ENCODE measurements around the gene CLTCL1.
"Not testable (repeated sequence)": the region's sequence is repeated elsewhere in the genome, so short reads cannot be mapped to it uniquely, and the experiment has no call there.

The CLTCL1 gene

GRCh38 chr22:19222242-19223005 is 69.1 kb downstream of the CLTCL1 start:
- in situ Hi-C loops (cut with HindIII; ENCODE audit: low sequenced_read_pairs): no loop called here

- in situ Hi-C loops (cut with HindIII; ENCODE audit: low sequenced_read_pairs): no loop called here
Observed at GRCh38 chr22:19220867-19221266, 70.7 kb downstream of the CLTCL1 start.

GRCh38 chr22:19218541-19219233 is 72.8 kb downstream of the CLTCL1 start:
- in situ Hi-C loops (cut with HindIII; ENCODE audit: low sequenced_read_pairs): loop anchor here (5.0 kb wide), 1 partner anchor 179 kb away; no protein-coding TSS in a partner anchor

- in situ Hi-C loops (cut with HindIII; ENCODE audit: low sequenced_read_pairs): loop anchor here (5.0 kb wide), 1 partner anchor 181 kb away; no protein-coding TSS in a partner anchor
Observed at GRCh38 chr22:19216579-19216978, 74.9 kb downstream of the CLTCL1 start.

- in situ Hi-C loops (cut with HindIII; ENCODE audit: low sequenced_read_pairs): loop anchor here (5.0 kb wide), 1 partner anchor 182 kb away; no protein-coding TSS in a partner anchor
Observed at GRCh38 chr22:19215360-19215759, 76.2 kb downstream of the CLTCL1 start.

- in situ Hi-C loops (cut with HindIII; ENCODE audit: low sequenced_read_pairs): no loop called here
Observed at GRCh38 chr22:19214078-19214473, 77.4 kb downstream of the CLTCL1 start.

GRCh38 chr22:19213442-19214077 is 78.0 kb downstream of the CLTCL1 start:
- in situ Hi-C loops (cut with HindIII; ENCODE audit: low sequenced_read_pairs): no loop called here

GRCh38 chr22:19213001-19213400 is 78.5 kb downstream of the CLTCL1 start:
- in situ Hi-C loops (cut with HindIII; ENCODE audit: low sequenced_read_pairs): no loop called here

- in situ Hi-C loops (cut with HindIII; ENCODE audit: low sequenced_read_pairs): no loop called here
Observed at GRCh38 chr22:19212302-19212870, 79.1 kb downstream of the CLTCL1 start.

- in situ Hi-C loops (cut with HindIII; ENCODE audit: low sequenced_read_pairs): no loop called here
Observed at GRCh38 chr22:19210188-19210587, 81.3 kb downstream of the CLTCL1 start.

- in situ Hi-C loops (cut with HindIII; ENCODE audit: low sequenced_read_pairs): no loop called here
Observed at GRCh38 chr22:19208287-19208847, 83.2 kb downstream of the CLTCL1 start.

GRCh38 chr22:19207884-19208283 is 83.6 kb downstream of the CLTCL1 start:
- in situ Hi-C loops (cut with HindIII; ENCODE audit: low sequenced_read_pairs): no loop called here

GRCh38 chr22:19207401-19207808 is 84.1 kb downstream of the CLTCL1 start:
- in situ Hi-C loops (cut with HindIII; ENCODE audit: low sequenced_read_pairs): no loop called here

- in situ Hi-C loops (cut with HindIII; ENCODE audit: low sequenced_read_pairs): no loop called here
Observed at GRCh38 chr22:19206287-19206686, 85.2 kb downstream of the CLTCL1 start.

- in situ Hi-C loops (cut with HindIII; ENCODE audit: low sequenced_read_pairs): no loop called here
Observed at GRCh38 chr22:19204640-19205039, 86.9 kb downstream of the CLTCL1 start.

- in situ Hi-C loops (cut with HindIII; ENCODE audit: low sequenced_read_pairs): no loop called here
Observed at GRCh38 chr22:19203834-19204233, 87.7 kb downstream of the CLTCL1 start.

GRCh38 chr22:19202799-19203186 is 88.7 kb downstream of the CLTCL1 start:
- in situ Hi-C loops (cut with HindIII; ENCODE audit: low sequenced_read_pairs): not testable (repeated sequence)

GRCh38 chr22:19201869-19202798 is 89.4 kb downstream of the CLTCL1 start:
- in situ Hi-C loops (cut with HindIII; ENCODE audit: low sequenced_read_pairs): no loop called here

GRCh38 chr22:19201130-19201868 is 90.2 kb downstream of the CLTCL1 start:
- in situ Hi-C loops (cut with HindIII; ENCODE audit: low sequenced_read_pairs): no loop called here

All from endothelial cell of hepatic sinusoid (primary cell).